Stimulated activated CD4-positive, alpha-beta T cell treated with anti-CD3 and anti-CD28 coated beads, Interleukin-1b, Interleukin-23, amount 100 ng/mL, for 24 hours (primary cell): ENCODE data around the gene MPC2.
A peak's percentile ranks its signal among the peaks of the same experiment; 100 is the strongest.

Experiments
- DNase-seq, 4 experiments: peaks; one replicate each; pipeline ENCODE4 v3.0.0-alpha.2; 2020; ENCODE audit warnings: low read depth in 4 of 4, low spot score in 1 of 4

Gene MPC2

GRCh38 chr1:167936930-167937708, at the start of gene MPC2:
Gene MPC2 (minus strand): TSS chr1:167937072. CDS start chr1:167935841, 1,231 bp downstream.
- DNase-seq = peak; percentile 25 to 51 (median 38)

GRCh38 chr1:167984886-167985489, 48.1 kb upstream of the MPC2 start:
- DNase-seq = no peak

DNA sequence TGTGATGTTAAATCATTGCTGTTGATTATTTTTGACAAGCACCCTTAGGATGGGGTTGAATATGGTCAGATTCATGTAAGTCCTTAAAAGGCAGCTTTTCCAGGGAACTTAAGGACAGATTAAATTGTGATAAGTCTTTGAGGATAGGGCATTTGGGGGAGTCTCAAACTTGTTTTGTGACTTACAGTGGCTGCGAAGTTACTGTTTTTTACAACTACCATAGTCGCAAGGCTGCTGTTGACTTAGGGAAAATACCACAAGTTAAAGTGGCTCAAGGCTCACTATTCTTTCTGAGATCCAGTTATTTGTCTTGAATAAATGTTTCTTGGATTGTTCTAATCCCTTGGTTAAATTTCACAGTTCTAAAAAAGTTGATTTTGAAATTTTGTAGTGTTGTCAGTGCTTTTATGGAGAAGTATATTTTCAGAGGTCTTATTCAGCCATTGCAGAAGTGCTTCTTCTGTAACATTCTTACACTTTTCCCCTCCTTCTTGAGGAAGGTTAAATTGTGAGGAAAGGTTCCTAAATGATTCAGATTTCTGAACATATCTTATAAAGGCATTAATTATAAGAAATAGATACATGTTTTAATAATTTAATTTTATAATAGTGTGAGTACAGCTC, 47.0 kb upstream of the MPC2 start:
- DNase-seq = no peak

DNA sequence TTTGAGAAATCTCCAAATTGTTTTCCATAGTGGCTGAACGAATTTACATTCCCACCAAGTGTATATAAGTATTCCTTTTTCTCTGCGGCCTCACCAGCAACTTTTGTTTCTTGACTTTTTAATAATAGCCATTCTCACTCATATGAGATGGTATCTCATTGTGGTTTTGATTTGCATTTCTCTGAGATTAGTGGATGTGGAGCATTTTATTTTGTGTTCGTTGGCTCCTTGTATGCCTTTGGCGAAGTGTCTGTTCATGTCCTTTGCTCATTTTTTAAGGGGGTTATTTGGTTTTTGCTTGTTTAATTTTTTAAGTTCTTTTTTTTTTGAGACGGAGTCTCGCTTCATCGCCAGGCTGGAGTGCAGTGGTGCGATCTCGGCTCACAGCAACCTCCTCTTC, 45.1 kb upstream of the MPC2 start:
- DNase-seq = no peak

GRCh38 chr1:167977245-167977644, 40.4 kb upstream of the MPC2 start:
- no peak for DNase-seq

- DNase-seq = no peak
These were observed 37.8 kb upstream of the MPC2 start for GRCh38 chr1:167974698-167975097.

- no peak for DNase-seq
These were observed 37.0 kb upstream of the MPC2 start for GRCh38 chr1:167973832-167974231.

DNA sequence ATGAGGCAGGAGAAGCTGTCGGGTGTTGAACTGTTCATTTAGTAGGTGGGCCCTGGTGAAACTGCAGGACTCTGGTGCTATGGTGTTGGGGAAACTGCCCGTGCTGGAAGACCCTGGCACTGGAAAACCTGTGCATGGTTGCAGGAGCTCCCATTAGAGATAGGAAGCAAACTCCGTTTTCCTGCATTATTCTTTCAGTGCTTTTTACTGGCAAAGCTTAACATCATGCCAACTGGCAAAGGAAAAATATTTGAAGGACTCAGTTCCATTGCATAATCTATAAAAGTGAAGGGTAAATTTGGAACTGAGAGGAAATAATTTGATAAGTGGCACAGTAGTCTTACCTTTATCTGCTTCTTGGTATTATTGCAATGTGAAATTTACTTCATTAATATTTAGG, 31.7 kb upstream of the MPC2 start:
- no peak for DNase-seq

- no peak for DNase-seq
These were observed 29.2 kb upstream of the MPC2 start for GRCh38 chr1:167966050-167966449.

- no peak for DNase-seq
These were observed 27.8 kb upstream of the MPC2 start for GRCh38 chr1:167964646-167965045.

DNA sequence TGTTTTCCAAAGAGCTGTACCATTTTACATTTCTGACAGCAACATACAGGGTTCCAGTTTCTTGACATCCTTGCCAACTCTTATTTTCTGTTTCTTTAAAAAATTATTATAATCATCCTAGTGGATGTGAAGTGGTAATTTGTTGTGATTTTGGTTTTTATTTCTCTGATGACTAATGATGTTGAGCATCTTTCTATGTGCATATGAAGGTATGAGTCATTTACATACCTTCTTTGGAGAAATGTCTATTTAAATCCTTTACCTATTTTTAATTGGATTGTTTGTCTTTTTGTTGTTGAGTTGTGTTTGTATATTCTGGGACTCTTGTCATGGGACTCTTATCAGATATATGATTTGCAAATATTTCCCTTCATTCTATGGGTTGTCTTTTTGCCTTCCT, 20.8 kb upstream of the MPC2 start:
- DNase-seq = no peak

DNA sequence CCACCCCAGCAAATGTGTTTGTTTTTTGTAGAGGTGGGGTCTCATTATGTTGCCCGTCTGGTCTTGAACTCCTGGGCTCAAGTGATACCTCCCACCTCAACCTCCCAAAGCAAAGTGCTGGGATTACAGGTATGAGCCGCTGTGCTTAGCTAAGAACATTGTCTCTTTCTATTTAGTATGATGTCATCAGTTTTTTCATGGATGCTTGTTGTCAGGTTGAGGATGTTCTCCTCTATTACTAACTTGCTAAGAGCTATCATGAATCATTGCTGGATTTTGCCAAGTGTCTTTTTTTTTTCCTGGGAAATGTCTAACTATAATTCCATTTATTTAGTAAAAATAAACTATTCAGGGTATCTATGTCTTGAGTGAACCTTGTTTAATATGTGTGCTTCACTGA, 19.0 kb upstream of the MPC2 start:
- DNase-seq = no peak

GRCh38 chr1:167950569-167950968, 13.7 kb upstream of the MPC2 start:
- DNase-seq = no peak

DNA sequence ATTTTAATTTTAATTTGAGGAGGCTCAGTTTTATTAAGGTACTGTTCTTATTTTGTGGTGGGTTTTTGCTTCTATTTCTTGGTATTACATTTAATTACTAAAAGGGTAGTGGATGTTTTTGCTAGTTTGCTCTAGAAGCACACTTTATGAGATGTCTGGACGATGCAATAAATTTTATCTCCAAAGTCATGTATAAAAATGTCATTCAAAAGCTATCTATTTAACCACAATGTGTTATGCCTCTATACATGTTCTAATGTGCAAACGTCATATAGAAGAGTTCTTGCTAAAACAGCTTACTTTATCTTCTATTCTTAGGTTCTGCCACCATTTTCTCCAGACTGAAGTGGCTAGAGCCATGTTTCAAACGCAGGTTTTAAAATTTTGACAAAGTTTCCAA, 12.9 kb upstream of the MPC2 start:
- no peak for DNase-seq

DNA sequence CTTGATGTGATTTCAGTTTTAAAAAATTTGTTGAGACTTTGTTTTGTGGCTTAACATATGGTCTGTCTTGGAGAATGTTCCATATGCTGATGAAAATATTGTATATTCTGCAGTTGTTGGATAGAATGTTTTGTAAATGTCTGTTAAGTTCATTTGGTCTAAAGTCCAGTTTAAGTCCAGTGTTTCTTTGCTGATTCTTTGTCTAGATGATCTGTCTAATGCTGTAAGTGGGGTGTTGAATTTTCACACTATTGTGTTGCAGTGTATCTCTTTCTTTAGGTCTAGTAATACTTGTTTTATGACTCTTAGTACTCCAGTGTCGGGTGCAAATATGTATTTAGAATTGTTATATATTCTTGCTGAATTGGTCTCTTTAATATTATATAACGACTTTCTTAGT, 10.9 kb upstream of the MPC2 start:
- DNase-seq = no peak

DNA sequence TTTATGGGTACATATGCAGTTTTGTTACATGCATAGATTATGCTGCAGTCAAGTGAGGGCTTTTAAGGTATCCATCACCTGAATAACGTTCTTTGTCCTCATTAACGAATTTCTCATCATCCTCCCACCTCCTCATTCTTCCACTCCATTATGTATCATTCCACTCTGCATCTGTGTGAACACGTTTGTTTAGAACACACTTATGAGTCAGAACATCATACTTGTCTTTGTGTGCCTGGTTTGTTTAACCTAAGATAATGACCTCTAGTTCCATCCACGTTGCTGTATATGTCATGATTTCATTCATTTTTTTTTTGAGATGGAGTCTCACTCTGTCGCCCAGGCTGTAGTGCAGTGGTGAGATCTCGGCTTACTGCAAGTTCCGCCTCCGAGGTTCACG, 6.7 kb upstream of the MPC2 start:
- DNase-seq = no peak

DNA sequence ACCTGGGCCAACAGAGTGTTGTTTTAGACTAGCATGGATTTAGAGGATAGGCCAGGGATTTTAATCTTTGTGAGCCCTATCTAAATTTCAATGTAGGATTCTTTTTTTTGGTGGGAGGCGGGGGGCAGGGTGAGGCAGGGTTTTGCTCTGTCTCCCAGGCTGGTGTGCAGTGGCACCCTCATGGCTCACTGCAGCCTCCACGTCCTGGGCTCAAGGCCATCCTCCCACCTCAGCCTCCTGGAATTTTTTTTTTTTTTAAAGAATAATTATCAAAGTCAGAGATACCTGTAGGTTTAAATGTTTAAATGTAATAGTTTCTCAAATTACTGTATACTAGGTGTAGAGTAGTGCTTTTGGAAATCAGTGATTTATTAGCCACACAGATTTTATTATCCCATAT, 3.4 kb upstream of the MPC2 start:
- no peak for DNase-seq

DNA sequence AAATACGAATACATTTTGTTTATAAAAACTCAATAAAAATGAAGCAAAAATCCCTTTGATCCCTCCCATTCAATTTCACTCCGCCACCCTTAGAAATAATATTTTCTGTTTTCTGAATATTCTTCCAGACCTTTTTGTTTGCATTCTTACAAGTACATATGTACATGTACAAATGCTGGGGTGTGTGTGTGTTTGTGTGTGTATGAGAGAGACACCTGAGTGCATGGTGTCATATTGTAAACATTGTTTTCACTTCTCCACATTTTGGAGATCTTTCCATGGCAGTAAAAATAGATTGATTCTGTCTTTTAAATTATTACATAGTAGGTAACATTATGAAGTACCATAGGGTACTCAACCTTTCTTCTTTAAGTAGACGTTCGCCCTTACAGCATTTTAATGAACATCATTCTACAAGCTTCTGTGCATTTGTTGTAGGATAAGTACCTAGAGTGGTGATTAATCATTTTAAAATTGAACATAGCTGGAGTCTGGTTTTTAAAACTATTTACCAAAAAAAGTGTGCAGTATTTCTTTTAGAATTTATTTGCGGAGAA, 1.3 kb upstream of the MPC2 start:
- DNase-seq = no peak

GRCh38 chr1:167937709-167938010, 788 bp upstream of the MPC2 start:
- no peak for DNase-seq

DNA sequence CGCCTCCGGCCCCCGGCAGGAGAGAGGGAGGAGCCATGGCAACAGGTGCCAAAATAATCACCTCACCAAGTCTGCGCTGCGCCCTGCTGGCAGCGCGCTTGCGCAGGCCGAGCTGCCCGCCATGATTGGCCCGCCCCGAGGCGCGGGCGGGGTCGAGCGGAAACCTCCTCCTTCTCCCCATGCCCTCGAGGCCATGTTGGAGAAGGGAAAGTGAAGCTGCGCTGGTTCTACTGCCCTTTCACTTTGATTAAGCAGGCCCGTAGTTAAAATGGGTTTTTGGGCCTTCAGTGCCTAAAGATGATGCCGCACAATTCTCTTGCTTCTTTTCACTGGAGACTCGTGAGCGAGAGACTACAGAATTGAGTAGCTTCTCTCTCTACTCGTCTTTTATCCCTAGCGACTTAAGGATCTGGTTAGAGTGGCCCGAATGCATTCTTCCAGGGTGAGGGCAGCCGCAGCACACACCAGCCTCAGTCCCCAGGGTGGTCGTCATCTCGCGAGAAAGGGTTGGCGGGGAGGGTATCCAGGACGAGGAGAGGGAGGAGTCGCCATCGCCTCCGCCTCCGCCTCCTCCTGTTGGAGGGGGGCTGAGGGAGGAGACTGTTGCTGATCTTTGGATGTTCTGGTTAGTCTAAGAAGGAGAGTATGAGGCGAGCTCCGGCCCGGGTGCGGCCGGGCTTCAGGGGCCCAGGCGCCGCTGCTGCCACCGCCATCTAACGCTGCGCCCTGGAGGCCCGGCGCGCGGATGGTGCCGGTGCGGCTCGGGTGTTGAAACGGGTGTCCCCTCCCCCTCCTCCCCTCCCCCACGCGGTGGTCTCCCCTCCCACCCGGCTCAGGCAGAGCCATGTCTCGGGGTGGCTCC, 573 bp downstream of the MPC2 start, which contains the start of gene DCAF6:
Gene DCAF6, plus strand, starts transcription at position 616 of the 862 bp plus-strand sequence. Its CDS starts 229 bp downstream, at position 845.
- DNase-seq = peak; percentile 82 to 89 (median 86)
